ENCODE results near the gene CNRIP1.
"Not testable (repeated sequence)": the region's sequence is repeated elsewhere in the genome, so short reads cannot be mapped to it uniquely, and the experiment has no call there.

The CNRIP1 gene

DNA sequence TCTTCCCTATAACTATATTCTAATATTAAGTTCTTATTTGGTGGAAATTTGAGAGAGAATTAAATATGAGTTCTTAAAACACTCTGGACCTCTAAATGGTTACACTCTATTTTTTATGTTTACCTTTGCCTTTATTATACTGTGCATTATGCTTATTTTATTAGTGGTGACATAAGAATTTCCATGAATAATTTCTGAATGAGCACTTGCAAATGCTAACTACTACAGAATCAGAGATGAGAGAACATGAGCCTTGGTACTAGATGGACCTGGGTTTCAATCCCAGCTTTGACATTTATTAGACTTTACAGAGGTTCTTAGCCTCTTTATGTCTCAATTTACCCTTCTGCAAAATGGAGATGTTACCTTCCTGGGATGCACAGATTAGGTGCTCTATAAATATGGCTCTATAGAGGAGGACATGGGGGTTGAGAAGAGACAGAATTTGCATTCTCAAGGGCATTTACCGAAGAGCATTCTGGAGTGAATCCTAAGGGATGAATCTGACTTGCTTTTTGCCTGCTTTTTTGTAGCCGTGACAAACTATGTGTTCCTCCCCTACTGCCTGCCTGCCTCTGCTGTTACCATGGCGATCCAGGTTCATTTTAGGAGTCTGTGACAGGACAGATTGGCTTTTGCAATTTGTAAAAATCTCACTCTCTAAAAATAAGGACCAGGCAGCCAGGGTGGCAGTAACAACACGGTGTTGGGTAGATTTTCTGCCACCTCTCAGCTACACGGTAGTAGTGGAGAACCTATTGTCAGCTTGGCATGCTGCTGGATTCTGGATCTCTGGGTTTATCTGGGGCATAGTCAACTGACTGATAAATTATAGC lies 20.7 kb upstream of the CNRIP1 start:
- FAIRE-seq, result no peak

DNA sequence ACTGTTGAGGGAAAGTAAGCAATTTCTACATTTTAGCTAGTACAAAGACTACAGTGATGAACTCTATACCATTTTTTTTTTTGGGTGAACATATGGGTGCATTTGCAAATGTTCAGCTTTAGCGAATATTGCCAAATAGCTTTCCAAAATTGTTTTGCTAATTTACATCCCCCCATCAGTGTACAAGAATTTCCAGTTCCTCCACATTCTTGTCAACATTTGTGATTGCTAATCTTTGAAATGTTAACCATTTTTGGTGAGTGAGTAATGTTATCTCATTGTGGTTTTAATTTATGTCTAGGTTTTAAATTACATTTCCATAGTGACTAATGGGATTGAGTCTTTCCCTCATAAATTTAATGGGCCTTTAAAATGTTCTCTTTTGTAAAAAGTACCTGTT lies 16.4 kb upstream of the CNRIP1 start:
- no peak for FAIRE-seq

DNA sequence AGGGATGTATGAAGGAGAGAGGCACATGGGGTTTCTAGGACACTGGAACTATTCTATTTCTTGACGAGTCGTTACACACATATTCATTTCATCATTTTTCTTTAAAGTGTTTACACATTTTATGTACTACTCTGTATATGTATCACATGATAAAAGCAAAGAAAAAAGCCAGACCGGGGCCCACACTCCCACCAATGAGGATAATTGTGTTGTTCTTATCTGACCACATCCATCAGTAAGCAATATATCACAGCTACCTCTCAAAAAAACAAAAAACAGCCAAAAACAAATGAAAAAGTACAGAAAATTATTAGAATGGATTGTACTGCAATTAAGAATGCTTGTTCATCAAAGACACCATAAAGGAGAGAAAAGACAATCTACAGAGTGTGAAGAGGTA lies 14.2 kb upstream of the CNRIP1 start:
- no peak for FAIRE-seq

DNA sequence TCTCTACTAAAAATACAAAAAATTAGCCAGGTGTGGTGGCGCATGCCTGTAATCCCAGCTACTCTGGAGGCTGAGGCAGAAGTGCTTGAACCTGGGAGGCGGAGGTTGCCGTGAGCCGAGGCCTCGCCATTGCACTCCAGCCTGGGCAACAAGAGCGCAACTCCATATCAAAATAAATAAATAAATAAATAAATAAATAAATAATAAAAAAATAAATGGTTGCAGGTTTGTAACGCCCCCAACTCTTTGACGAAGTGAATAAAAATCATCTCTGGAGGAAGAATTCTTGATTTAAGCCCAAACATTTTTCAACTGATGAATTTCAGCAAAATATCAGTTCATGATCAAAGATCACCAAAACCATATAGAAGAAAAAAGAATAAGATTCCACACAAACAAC lies 13.3 kb upstream of the CNRIP1 start:
- FAIRE-seq, result no peak

DNA sequence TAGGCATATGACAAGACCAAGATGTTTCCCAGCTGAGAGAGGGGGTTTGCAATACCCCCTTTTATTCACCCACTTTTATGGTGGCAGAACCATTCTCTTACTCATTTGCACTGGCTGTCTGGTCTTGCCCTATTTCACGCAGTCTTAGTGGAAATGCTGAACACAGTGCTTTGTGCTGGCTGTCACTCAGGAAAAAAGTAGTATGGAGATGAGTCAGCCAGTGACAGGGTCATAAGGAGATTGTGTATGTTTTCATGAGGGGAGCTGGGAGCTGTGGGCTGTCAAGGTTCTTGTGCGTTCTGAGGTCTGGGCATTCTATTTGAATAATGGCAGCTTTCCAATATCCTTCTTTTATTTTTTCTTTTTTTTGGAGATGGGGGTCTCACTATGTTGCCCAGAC lies 10.9 kb upstream of the CNRIP1 start:
- no peak for FAIRE-seq

DNA sequence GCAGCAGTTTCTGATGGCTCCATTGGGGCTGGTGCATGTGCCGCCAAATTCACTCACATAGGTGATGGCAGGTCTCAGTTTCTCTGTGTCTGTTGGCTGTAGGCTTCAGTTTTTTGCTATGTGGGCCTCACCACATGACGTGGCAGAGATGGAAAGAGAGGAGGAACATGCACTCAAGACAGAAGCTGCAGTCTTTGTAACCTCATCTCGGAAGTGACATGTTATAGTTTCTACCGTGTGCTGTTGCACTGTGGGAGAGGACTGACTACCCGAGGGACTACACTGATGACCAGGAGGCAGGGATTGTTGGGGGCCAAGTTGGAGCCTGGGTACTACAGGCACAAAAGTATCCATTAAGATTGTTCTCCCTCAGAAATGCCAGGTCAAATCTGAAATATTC lies 9.2 kb upstream of the CNRIP1 start:
- FAIRE-seq, result no peak

DNA sequence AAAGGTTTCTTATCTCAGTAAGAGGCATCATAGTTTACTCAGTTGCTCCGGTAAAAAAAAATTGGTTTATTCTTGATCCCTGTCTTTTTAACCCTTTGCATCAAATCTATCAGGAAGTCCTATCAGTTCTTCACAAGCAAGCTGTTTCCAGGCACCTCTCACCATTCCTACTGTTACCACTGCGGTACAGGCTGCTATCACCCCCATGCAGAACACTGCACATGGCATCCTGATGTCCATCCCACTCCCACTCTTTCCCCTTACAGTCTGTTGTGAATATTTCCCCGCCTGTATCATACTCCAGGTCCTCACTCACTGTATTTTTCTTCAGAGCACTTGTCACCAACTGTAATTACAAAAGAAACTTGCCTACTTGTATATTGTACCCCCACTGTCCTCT lies 5.3 kb upstream of the CNRIP1 start:
- no peak for FAIRE-seq

DNA sequence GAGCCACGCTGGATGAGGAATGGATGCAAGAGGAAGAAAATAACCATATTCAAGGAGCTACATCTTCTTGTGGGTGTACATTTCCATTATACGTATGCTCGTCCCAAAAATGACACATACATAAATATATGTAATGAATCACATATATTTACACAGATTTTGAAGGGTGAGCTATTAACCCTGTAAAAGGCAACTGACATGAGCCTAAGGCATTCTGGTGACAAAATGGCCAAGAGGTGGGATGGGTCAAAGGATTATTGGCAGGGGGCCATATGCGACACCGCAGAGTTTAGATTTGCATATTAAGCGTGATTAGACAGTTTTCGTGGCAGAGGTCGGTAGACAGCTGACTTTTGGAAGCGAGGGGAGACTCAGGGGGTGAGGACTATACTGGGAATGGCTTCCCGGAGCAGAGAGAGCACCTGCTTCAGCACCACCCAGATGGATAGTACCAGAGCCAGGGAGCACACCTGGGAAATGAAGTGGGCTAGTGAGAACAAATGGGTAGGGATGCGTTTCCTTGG lies 431 bp upstream of the CNRIP1 start:
- FAIRE-seq, result no peak

DNA sequence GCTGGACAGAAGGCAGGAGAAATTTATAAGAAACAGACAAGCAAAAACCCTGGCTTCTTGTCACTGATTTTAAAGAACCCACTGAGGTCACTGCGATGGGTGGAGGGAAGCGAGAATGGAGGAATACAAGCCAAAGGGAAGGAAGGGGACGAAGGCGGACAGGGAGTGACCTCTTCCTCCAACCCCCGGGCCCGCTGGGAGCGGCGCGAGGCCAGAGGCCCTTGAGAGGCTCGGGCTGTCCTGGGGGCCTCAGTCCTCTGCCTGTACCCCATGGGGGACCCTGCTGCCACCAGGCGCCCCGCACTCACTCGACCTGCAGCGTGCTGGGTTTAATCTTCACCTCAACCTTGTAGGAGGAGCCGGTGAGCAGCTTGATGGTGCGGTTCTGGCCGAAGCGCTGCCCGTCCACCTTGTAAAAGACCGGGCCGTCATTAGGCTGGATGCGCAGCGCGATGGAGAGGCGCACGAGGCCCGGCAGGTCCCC lies 793 bp downstream of the CNRIP1 start:
- no peak for FAIRE-seq

DNA sequence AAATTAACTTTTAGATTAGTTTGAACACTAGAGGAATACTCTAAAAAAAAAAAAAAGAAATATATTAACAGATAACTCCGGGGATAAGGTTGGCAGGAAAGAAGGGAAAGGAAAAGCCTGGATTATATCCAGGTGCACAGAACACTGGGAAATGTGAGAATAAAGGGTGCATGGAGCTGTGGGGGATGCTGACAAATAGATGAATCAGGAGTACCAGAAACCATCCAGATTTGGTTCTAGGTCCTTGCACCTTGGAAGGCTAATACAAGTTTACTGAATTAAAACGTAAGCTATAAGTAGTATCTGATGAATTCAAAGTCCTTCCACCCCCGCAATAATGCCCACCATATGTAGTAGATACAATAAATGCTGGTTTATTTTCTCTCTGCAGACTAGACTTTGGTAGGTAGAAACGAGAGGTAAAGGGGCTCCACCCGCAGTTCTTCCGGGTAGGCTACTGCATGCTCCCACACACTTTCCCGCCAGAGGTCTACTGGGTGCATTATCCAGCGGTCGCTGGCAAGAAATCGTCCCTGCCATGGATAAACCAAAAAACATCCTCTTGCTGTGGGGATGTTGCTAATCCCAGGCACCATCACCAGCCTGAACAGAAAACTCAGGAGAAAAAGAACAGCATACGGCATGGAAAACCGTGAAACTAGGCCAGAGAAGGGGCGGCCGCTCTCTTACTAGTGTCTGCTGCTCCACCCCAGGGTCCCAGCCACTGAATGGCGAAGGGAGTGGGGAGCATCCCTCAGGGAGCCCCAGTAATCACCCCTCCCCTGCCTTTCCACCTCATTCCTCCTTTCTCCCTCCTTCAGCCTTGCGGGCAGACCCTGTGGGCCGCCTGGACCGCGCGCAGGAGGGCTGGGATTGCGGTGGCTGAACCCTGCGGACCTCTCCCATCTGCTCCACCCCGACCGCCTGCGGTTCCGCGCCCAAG lies 1.5 kb downstream of the CNRIP1 start:
- no peak for FAIRE-seq

DNA sequence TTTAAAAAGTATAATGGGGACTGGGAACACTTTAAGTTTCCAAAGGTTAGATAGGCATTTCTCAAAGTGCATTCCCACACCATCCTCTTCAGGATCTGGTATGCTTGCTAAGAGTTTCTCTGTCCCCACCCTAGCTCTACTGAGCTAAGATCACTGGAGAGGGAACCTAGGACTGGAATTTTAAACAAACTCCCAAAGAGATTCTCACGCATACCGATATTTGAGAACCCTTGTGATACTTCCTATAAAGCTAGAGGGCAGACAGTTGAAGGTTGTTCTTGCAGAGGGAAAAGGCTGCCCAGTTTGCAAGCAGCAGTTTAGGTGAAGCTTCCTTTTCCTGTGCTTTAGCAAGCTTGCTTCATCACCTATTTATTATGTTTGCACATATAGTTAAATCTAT lies 3.6 kb downstream of the CNRIP1 start:
- FAIRE-seq, result no peak

DNA sequence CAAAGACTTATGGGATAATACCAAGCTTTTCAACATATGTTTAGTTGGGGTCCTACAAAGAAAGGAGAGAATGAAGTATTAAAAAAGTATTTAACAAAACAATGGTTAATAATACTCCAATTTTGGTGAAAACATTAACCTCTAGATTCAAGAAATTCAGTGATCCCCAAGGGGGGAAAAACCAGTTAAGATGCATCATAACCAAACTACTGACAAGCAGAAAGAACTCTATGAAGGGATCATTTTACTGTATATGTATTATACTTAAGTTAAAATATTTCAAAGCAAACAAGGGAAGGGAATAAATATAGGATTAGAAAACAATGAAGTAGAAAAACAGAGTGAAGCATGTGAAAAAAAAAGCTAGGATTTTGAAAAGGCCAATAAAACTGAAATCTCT lies 8.7 kb downstream of the CNRIP1 start:
- no peak for FAIRE-seq

DNA sequence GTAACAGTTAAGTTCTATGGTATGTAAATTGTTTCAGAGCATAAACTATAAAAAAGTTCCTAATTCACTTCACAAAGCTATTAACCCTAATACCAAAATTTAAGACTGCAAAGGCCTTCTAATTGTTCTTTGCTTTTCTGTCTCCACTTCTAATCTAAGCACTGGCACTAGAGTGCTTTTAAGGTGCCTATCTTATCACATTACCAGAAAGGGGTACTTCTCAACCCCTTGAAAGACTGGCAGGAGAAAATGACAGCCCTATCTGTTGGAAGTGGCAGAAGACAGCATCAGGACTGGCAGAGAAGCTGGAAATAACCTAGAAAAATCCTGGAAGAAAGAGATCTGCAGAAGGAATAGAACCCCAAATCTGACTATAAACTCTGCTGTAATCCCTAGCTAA lies 10.3 kb downstream of the CNRIP1 start:
- no peak for FAIRE-seq

DNA sequence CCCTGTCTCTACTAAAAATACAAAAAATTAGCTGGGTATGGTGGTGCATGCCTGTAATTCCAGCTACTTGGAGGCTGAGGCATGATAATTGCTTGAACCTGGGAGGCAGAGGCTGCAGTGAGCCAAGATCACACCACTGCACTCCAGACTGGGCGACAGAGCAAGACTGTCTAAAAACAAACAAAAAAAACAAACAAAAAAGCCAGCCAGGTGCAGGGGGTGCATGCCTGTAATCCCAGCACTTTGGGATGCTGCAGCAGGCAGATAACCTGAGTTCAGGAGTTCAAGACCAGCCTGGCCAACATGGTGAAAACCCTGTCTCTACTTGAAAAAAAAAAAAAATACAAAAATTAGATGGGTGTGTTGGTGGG lies 15.9 kb downstream of the CNRIP1 start:
- not testable (repeated sequence) for FAIRE-seq

DNA sequence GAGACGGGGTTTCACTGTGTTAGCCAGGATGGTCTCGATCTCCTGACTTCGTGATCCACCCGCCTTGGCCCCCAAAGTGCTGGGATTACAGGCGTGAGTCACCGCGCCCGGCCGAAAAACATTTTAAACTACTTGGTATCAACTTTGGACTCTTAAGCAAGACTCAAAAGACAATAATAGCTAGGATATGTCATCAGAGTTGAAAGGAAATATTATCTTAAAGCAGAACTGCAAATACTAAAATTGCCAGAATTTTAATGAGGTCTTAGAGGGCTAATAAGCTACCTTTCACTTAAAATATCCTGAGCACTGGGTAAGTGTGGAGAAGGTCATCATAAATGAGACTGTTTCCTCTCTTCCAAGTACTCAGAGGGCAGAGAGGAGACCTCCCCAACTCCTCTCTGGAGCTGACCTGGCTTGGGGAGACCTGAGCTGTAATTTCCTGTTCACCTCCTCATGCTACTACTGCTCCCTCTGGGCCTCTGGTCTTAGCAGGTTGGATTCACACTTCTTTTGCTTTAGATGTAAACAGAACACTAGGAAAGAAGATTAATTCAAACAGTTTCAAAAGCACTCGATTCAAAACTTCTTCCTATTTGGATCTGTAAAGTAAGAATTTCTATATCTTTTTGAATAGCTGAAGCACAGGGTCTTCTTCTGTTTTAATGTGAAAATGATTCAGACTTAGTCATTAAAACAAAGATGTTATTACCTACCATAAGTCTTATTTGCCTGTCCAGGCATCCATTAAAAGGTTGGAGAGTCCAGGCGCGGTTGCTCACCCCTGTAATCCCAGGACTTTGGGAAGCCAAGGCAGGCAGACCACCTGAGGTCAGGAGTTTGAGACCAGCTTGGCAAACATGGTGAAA lies 16.5 kb downstream of the CNRIP1 start:
- FAIRE-seq, result no peak

DNA sequence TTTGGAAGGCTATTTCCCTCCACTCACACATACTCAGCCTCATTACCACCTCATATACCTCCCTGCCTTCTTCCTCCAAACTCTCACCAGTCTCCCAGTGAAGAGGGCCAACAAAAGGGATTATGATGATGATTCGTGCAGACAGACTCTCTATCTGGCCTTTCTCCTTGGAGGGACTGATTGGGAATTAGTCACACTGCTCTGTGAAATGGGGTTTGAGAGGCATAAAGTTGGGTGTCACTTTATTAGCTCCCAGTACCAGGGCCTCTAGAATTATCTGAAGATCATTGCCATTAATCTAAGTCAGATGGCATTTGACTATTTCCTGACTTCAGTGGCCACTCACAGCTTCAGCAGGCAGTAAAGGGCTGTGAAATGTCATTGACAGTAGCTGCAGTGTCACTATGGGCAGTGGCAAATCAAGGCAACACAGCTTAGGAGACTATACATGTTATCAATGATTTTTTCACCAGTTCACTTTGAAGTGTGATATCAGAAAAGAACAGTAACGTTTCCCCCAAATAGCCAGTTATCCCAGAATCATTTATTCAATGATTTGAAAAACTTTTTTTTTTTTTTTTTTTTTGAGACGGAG lies 17.4 kb downstream of the CNRIP1 start:
- no peak for FAIRE-seq

DNA sequence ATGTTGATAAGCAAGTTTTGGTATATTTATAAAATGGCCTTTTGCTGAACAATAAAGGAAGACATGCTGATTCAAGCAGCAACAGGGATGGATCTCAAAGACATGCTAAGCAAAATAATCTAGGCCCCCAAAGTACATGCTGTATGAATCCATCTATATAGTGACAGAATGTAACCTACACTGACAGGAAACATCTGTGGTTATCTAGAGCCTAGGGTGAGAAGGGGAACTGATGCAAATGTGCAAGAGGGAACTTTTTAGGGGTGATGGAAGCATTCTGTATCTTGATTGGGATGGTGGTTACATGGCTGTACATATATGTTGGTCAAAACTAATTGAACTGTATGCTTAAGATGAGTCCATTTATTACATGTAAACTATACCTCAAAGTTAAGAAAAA lies 24.2 kb downstream of the CNRIP1 start:
- no peak for FAIRE-seq

DNA sequence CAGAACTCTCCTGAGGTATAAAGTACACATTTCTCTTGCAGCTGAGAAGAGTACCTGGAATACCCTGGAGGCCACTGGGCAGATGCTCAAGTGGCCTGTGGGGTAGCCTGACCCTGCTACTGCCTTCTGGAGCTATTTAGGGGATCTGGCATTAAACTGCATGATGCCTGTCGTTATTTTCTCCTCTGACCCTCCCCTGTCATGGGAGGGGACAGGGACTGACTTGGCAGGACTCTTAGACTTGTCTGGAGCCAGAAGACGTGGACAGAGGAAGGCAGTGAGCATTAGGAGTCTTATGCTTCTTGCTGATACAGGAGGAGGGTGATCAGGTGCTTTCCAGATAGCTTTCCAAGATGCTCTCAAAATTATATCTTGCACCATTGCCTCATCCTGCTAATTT lies 24.8 kb downstream of the CNRIP1 start:
- FAIRE-seq, result no peak

DNA sequence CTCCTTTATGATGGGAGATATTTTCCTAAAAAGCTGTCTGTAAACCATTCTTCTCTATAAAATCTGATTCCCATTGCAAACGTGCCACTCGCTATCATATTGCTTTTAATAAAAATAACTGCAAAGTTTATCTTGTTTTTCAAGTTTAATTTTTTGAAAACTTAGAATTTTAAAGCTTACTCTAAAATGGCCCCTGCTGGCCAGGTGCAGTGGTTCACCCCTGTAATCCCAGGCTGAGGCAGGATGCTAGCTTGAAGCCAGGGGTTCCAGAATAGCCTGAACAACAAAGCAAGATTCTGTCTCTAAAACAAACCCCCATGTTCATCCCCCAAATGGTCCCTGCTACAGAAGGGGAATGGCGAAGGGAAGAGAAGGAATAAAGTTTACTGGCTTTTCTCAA lies 25.6 kb downstream of the CNRIP1 start:
- no peak for FAIRE-seq

DNA sequence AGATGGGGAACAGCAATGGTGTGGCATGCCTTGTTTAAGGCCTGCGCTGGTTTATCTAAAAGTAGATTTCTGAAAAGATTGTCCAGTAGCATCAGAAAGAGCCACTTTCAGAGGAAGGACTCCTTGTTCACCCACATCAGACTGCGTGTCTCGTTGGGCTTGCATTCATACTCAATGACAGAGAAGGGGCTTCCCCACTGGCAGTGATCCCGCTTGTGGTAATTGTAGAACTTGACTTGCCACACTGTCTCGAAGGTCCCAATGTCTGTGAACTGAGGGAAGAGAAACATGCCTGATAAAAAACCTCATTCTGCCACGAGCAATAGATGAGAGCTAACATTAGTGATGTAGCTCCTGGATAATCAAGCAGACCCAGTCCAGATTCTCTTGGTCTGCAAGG lies 26.0 kb downstream of the CNRIP1 start:
- no peak for FAIRE-seq

DNA sequence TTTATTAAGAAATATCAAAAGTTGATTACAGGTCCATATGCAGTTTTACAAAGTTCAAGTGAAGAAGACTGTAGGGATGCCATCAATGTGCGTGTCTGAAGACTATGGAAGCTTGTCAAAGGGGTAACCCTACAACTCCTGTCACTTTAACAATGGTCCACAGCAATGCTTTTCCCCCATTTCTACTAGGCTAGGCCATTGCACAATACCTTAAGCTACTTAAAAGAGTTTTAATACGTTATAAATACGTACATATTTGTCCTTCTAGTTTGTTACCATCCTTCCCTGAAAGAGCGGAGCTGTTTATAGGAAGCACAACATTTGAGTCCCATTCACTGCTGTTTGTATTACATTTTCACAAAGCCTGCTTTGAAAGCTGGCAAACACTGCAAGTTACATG lies 26.7 kb downstream of the CNRIP1 start:
- no peak for FAIRE-seq

DNA sequence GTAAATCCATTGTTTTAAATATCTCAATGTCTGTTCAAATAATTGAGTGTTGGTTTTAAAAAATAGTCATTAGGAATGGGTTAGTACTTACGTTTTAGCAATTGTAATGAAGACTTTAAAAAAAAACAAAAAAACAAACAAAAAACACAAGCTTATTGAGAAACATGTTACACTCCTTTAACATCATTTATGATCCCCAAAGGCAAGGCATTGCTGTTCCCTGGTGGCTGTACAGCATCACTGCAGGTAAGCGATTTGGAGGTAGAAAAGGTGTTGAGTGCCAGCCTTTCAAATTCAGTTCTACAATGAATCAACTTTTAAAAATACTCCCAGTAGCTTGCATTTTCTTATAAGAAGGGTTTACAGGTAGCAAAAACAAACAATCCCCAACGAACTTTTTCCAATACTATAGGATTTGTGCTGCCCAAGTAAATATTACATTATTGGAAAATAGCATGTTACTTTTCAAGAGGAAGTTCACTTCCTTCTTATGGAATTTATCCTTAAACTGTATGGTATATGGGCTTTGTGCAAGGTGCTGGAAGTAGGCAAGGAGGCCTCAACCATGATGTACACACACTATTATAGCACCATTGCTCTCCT lies 27.5 kb downstream of the CNRIP1 start:
- peak; percentile 53 for FAIRE-seq

Measured in TTC549 (cell line).